HuH-7.5 (cell line): ENCODE data around the gene EPHA2.

ENCODE experiments used
- DNase-seq: peaks from one replicate; pipeline ENCODE4 v3.0.0; 2011; ENCODE audit warnings: low spot score

Gene EPHA2

DNA sequence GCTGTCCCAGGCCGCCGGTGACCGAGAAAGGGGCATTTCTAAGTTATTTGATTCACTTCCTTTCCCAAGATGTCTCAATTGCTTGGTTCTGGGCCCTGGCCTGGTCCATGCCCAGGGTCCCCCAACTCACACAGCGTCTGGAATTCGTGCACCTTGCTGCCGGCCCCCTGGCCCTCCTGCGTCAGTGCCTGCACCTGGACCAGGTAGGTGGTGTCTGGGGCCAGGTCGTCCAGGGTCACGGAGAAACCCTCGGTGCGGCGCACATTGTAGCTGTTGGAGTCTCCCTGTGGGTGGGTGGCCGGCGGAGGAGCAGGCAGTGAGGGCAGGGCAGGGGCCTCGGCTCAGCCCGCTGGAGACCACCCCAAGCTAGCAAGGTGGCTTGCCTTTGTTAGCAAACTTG, 21.0 kb downstream of the EPHA2 start:
- DNase-seq, result no peak

DNA sequence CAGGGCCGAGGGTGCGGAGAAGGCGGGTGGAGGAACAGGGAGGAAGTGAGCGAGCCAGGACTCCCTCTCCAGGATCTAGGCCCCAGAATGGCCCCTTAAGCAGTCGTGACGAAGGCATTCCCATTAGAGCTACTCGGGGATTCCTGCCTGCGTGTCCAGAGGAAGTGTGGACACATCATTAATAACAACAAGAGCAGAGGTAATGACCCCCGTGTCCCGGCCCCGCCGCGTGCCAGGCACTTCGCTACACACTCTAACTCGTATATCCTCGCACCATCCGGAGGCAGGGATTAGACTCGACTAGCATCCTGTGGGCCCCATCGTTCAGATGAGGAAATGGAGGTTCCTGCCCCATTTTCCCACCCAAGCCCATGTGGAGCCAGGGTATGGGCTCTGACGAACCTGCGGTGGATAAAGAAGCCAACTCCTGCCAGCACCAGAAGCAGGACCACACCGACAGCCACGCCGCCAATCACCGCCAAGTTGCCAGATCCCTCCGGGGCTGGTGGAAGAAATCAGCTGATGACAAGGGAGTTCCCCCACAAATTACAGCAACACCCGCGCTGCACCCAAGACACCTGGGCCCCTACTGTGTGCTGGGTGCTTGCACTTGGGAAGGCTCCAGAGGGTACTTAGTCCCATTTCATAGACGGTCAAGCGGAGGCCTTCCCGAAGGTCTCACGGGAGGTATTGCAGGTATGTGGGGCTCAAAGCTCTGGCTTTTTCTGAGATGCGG, 21.6 kb downstream of the EPHA2 start:
- DNase-seq, result no peak

DNA sequence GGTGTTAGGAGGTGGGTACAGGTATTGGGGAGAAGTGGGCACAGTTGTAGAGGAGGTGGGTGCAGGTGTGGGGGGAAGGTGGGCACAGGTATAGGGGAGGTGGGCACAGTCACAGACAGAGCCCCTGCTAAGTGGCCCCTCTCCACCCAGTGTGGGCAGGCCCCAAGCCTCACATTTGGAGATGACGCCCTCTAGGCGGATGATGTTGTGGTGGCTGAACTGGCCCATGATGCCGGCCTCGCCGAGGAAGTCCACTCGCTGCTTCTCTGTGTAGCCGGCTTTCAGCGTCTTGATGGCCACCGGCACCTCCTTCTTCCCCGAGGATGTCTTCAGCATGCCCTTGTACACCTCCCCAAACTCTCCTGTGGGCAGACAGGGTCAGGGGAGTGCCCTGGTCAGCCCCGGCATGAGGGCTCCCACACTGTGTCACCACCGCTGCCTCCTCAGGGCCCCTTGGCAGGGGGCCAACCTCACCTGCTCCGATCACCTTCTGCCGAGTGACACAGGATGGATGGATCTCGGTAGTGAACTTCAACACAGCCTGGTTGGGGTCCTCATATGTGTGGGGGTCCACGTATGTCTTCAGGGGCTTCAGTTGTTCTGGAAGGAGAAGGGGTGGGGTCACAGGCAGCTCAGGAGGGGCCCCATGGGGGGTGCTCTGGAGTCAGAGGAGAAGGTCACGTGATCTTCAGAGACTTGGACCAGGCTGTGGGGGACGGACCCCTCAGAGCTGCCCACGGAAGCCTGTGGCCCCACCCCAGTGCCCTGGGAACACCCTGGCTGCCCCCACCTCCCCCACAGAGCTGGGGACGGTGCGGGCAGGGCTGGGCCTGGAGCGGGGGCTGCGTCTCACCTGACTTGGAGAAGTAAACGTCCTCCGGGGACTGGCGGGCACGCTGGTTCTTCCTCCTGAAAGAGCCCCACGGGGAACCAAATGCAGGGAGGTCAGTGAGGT, 22.6 kb downstream of the EPHA2 start:
- DNase-seq, result no peak

DNA sequence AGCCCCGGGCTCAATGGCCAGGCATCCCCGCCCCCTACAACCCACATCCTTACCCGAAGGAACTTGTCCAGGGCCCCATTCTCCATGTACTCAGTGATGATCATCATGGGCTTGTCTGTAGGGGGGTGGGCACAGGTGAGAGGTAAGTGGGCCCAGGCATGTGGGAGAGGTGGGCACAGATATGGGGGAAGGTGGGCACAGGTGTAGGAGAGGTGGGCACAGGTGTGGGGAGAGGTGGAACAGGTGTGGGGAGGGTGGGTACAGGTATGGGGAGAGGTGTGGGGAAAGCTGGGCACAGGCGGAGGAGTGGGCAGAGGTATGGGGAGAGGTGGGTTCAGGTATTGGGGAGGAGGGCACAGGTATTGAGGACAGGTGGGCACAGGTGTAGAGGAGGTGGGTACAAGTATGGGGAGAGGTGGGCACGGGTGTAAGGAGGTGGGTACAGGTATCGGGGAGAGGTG, 23.5 kb downstream of the EPHA2 start:
- DNase-seq, result no peak

DNA sequence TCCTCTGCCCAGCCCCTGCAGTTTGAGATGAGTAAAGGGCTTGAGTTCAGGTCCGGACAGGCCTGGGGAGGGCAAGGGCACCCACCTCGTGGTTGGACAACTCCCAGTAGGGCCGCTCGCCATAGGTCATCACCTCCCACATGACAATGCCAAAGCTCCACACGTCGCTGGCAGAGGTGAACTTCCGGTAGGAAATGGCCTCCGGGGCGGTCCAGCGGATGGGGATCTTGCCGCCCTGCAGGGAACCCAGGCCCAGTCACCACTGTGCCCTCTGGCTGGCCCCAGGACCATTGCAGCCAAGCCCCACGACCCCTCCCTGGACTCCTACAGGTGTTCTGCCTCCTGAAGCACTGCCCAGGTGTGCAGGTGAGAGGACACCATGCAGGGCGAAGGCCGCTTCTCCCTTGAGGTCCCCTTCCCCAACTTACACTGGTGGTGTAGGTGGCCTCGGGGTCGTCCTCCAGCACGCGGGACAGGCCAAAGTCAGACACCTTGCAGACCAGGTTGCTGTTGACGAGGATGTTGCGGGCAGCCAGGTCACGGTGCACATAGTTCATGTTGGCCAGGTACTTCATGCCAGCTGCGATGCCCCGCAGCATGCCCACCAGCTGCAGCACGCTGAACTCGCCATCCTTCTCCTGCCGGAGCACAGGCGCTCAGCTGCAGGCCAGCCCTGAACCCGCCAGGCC, 24.1 kb downstream of the EPHA2 start:
- DNase-seq, result no peak

DNA sequence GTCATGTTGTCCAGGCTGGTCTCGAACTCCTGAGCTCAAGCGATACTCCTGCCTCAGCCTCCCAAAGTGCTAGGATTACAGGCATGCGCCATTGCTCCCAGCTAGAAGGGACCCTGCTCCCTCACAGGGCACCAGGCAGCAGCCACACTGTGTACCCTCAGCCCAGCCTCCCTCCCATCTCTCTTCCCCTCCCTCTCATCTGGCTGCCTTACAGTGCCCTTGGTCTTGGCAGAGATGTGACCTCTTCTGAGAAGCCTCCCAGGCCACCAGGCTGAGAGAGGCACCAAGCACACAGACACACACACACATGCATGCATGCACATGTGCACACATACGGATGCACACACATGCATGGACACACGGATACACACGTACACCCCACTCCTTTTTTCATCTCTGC, 25.0 kb downstream of the EPHA2 start:
- DNase-seq, result no peak

DNA sequence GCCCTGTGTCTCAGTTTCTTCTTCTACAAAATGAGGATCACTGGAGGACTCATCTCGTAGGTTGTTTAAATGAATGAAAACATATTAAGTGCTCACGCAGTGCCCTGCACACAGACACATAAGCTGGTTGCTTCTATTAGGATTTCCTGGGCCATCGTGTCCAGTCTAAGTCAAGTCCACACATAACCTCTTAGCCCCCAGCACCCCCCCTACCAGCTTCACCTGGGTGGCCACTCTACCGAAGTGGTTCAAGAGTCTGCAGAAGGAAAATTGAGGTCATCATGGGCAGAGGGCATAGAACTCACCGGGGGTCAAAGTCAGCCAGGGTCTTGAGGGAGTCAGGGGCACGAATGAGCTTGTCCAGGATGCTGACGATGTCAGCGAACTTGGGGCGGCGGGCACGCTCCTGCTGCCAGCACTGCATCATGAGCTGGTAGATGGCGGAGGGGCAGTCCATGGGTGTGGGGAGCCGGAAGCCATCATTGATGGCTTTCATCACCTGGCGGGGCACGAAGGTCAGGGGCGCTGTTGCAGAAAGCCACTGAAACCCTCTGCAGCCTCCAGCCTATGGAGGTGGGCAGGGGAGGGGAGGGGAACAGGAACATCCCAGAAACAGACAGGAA, 25.8 kb downstream of the EPHA2 start:
- DNase-seq, result no peak

DNA sequence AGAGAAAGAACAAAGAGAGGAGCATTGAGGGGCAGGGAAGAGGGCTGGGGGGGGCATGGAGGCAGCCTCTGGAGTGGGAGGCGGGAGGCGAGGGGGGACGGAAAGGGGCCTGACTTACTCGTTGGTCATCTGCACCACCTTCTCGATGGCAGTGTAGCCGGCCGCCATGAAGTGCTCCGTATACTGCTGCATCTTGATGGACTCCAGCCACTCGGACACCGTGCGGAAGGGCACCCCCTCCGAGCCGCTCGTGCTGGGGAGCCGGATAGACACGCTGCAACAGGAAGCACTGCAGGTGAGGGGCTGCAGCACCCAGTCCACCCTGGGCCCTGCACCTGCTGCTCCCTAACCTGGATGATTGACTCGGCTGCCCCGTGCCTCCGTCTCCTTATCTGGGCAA, 26.6 kb downstream of the EPHA2 start:
- DNase-seq, result no peak

DNA sequence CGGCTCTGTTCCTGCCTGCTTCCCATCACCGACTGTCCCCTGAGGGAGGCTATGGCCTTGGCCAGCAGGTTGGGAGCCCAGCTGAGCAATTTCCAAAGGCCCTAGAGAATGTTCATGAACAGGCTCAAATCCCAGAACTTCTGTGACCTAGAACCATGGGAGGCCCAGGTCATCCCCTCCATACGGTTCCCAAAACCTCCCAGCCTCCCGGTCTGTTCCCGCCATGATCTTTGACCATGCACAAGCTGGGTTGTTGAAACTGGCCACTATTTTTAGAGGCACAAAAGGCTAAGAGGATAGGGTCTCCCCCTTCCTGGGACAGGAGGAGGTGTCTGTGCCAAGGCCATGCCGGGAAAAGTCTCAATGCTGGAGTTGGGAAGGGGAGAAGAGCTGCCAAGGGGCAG, 27.5 kb downstream of the EPHA2 start:
- no peak for DNase-seq

DNA sequence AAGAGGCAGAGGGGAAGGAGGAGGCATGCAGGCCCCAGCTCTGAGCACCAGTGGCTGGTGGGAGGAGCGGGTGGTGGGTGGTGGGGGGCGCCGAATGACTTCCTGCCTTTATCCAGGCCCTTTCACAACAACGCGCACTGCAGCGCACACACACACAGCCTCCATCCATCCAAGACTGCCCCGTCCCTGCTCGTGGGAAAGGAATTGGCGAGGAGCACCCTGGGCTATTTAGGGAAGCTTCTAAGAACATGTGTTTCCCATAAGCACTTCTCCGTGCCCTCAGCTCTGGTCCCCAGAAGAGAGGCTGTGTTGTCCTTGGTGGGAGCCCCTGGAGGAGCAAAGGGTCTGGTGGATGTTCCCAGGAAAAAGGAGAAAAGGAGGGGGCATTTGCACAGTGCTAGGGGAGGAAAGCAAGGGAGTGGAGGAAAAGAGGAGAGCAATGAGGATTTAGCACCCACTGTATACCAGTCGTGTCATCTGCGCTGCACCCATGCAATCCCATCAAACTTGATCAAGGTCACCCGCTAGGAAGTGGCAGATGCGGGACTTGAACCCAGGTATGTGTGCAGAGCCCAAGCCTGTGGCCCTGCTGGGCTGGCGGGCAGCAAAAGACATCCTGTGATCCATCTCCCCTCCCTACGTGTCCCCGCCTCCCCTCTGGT, 28.1 kb downstream of the EPHA2 start:
- DNase-seq, result no peak

DNA sequence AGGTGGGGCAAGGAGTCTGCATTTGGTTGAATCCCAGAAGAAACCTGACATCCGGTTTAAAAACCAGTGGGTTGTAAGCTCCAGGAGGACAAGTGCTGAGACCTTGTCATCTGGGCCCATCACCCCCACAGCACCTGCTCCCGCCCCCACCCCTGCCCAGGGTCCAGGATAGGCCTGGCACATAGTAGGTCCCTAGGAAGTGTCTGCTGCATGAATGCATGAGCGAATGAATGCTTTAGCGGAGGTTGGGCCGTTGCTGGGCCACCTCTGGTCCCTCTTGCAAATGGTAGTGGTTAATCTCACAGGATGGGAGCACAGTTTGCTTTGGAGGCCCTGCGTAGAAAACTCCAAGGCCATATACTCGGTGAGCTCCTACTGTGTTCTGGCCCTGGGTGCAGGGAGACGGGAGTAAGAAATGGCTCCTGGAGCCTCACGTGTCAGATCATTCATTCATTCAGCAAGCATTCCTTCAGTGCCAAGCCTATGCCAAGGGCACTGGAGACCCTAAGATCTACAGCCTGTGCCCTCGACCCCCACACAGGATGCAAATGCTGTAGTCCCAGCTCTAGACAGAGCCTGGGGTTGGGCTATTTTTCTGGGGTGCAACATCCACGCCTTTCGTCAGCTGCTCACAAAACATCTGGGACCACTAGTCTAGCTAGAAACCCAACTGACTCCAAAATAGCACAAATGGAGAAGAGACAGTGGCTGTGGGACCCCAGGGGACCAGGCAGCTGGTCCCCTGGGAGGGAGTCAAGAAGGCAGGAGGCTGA, 28.9 kb downstream of the EPHA2 start:
- DNase-seq, result no peak

DNA sequence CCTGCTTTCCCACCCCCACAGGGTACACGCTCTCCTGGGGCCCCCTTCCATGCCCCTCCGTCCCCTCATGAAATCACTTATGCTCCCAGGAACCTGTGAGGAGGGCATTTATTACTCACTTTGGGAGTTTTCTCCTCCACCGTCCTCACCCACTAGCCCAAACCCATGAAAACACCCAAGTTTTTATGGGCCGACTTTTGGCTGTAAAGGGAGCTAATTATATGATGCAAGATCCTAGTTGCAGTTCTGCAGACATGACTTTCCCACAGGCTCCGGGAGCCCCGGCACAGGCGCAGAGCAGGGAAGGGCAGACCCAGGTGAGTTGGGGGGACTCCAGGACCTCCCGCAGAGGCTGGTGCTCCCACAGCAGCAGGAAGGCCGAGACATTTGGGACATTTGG, 29.7 kb downstream of the EPHA2 start:
- no peak for DNase-seq

DNA sequence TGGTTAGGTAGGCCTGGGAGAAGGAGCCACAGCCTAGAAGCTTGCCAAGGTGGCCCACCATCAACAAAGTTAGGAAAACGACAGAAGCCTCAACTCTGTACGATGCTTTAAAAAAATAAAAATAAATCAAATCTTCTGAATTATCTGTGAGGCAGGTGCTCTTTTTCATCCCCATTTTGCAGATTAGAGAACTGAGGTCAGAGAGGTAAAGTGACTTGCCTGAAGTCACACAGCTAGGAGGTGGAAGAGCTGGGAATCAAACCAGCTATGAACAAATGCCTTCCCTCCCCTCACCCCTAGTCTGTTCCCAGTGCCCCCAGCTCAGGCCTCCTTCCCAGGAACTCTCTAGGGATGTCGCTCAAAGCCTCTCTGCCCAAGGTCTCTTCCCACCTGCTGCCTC, 30.4 kb downstream of the EPHA2 start:
- no peak for DNase-seq

DNA sequence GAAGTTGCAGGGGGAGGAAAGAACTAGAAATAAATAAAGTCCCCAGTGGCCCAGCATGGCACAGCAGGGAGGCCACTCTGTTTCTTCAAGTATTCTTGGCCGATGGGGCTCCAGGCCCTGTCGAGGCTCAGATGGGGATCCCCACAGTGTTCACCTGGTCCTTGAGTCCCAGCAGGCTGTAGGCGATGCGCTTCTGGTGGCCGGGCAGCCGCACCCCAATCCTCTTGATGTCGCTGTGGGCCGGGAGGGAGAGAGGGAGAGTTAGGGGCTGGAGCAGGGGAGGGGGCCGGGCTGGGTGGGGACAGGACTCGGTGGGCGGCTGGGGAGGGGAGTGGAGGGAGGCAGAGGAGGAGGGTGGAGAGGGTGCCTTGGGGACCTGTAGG, 30.8 kb downstream of the EPHA2 start:
- DNase-seq, result no peak

DNA sequence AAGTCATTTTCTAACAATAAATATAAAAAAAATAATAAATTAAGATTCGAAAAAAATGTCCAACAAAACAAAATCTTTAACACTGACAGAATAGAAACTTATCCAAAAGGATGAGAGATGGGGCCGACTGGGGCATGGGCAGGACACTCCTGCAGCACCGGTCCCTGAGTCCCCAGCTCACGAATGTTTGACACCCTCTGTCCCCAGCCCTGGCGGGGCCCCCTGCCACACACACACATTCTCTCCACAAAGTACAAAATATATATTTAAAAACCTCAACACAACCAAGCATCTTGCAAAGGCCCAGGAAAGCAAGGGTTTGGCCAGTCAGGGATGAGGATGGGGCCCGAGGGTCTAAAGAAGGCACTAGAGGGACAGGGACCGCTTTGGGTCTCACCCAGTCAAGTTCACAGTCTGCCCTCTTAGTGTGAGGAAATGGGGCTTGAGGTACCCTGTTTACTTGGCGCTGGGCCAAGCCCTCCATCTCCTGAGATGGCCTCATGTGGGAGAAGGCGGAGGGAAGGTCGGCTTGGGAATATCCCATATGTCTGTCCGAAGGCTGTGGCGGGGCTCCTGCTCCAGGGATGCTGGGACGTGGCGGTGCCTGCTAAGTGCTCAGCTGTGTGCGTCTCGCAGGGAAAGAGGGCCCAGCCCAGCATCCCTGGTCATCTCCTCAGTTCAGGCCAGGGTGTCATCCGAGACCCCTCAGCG, 31.3 kb downstream of the EPHA2 start:
- DNase-seq, result no peak

DNA sequence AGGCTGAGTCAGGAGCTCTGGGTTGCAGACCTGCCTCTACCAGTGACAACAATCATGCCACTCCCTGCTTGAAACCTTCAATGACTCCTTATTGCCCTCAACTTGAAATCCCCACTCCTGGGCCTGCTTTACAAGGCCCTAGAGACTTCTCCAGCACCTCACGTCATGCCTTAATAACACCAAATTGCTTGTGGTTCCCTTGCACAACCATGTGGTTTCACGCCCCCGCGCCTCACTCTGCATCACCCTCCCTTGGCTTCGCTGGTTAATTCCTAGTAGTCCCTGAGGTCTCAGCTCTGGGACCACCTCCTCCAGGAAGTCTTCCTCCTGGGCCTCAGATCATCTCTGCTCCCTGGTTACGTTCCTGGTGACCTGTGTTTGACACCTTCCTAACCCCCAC, 33.0 kb downstream of the EPHA2 start:
- DNase-seq, result no peak

DNA sequence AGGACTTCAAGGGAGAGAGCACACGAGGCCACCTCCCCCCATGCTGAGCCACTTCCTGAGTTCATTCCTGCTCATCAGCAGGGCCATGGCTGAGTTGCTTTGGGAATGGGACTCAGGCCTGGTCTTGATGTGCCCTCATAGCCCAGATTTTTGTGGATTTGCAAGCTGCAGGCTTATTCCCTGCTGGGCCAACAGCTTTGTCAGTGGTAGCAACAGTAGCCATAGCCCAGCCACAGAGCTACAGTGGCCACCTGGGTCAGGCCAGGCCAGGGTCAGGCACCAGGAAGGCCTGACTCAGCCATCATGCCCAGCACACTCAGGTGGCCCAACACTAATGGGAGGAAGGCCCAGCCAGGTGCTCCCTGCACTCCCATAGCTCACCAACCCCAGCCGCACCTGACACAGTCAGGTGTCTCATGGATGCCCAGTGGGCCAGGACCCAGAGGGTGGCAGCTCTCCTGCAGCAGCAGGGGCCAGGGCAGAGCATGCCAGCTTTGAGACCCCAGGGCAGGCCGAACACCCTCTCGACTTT, 33.5 kb downstream of the EPHA2 start:
- DNase-seq, result no peak

DNA sequence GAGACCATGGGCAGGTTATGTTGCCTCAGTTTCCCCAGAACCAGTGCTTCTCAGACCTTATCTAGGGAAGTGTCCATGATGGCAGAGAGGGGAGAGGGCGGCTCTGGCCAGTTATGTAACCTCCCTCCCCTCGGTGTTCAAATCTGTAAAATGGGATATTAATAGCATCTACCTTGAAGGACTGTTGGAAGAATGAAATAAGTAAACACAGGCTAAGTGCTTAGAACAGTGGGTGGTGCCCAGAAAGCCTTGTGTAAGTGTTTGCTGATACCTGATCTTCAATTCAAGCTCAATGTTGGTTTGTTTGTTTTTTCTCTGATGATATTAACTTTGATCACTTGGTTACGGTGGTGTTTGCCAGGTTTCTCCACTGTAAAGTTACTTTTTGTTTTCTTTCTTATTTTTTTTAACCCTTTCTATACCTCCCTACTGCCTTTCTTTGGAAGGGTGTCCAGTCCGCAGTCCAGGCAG, 34.9 kb downstream of the EPHA2 start:
- DNase-seq, result no peak

DNA sequence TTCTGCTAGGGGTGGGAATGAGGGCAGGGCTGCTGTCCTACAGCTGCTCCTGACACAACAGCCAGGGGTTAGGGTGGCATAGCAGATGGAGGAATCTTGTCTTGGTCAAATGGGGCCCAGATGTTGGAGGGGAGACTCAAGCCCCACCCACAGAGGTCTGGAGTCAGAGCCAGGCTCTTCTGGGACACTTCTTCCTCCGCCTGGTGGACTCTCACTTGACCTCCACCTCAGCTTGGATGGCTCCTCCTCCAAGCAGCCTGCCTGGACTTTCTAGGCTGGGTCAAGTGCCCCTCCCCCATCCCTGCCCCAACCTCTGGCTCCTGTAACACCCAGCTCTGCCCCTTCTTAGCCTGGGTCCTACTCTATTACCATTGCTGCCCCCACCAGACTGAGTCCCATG, 35.5 kb downstream of the EPHA2 start:
- DNase-seq, result no peak

DNA sequence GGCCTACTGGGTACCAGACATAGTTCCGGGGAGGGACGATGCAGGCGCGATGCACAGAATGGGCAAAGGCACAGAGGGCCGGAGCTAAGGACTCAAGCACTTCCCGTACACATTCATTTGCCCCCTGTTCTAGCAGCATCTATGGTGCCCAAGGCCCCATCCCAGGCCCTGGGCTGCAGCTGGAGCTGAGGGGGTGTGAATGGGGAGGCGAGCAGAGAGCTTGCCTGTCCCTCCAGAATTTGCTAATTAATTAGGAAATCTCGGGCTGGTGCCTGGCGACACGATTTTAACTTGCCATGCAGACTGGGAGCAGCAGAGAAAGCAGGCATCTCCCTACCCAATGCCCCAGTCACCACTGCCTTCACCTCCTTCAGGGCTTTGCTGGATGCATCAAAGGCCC, 35.9 kb downstream of the EPHA2 start:
- no peak for DNase-seq
